Astrocyte (in vitro differentiated cells and primary cell): Measurements from ENCODE around the gene TNFRSF21. TPM values are rescaled to one million over a fixed set of nuclear protein-coding genes. Genes with fewer than 3 reads are reported as not detected.

ENCODE experiments used
- DNase-seq: peaks from one replicate; pipeline ENCODE4 v3.0.0-alpha.2; 2010; ENCODE audit warnings: low read depth
- FAIRE-seq: peaks from 2 replicates; lab custom pipeline; 2011; peaks lifted over from hg19 to GRCh38; lab: Jason Lieb, UNC
- H2AFZ ChIP-seq: 2 replicates; pipeline ENCODE4 v1.6.0; 2012; ENCODE audit warnings: low read depth, low read length, inconsistent platforms
- H3K27ac ChIP-seq: 2 replicates; pipeline ENCODE4 v1.5.1; 2011; ENCODE audit warnings: low read depth, low read length, inconsistent platforms
- H3K27me3 ChIP-seq: 2 replicates; pipeline ENCODE4 v1.6.0; 2011; ENCODE audit warnings: low read length, inconsistent platforms; ENCODE audit not compliant: insufficient read depth
- H3K36me3 ChIP-seq: 2 replicates; pipeline ENCODE4 v1.5.1; 2011; ENCODE audit warnings: low read length, inconsistent platforms; ENCODE audit not compliant: insufficient read depth
- H3K4me1 ChIP-seq: 2 replicates; pipeline ENCODE4 v1.5.1; 2011; ENCODE audit warnings: low read length, inconsistent platforms; ENCODE audit not compliant: insufficient read depth
- H3K4me2 ChIP-seq: 2 replicates; pipeline ENCODE4 v1.6.0; 2012; ENCODE audit warnings: low read length, inconsistent platforms
- H3K4me3 ChIP-seq: 2 replicates; pipeline ENCODE4 v1.5.1; 2011; ENCODE audit warnings: low read depth, mild to moderate bottlenecking, low read length, inconsistent platforms; ENCODE audit not compliant: insufficient read depth
- H3K79me2 ChIP-seq: 2 replicates; pipeline ENCODE4 v1.6.0; 2012; ENCODE audit warnings: mild to moderate bottlenecking, low read length, inconsistent platforms; ENCODE audit not compliant: insufficient read depth
- H3K9ac ChIP-seq: 2 replicates; pipeline ENCODE4 v1.6.0; 2012; ENCODE audit warnings: mild to moderate bottlenecking, low read length, inconsistent platforms
- H3K9me3 ChIP-seq: 2 replicates; pipeline ENCODE4 v1.5.1; 2012; ENCODE audit warnings: low read depth, mild to moderate bottlenecking, low read length, inconsistent platforms; ENCODE audit not compliant: insufficient read depth
- H4K20me1 ChIP-seq: 2 replicates; pipeline ENCODE4 v1.6.0; 2012; ENCODE audit warnings: low read length, inconsistent platforms; ENCODE audit not compliant: insufficient read depth
- H3K27ac Mint-ChIP-seq: one replicate; pipeline ENCODE4 v1.8.0; 2021; ENCODE audit warnings: mild to moderate bottlenecking, mixed read lengths; ENCODE audit not compliant: unreplicated experiment
- H3K27me3 Mint-ChIP-seq: one replicate; pipeline ENCODE4 v1.8.0; 2021; ENCODE audit warnings: low read depth, mixed read lengths; ENCODE audit not compliant: unreplicated experiment
- H3K36me3 Mint-ChIP-seq: one replicate; pipeline ENCODE4 v1.8.0; 2021; ENCODE audit warnings: low read depth, mixed read lengths; ENCODE audit not compliant: unreplicated experiment
- H3K4me1 Mint-ChIP-seq: one replicate; pipeline ENCODE4 v1.8.0; 2021; ENCODE audit warnings: low read depth, mixed read lengths; ENCODE audit not compliant: unreplicated experiment
- H3K4me3 Mint-ChIP-seq: one replicate; pipeline ENCODE4 v1.8.0; 2021; ENCODE audit warnings: mild to moderate bottlenecking, moderate library complexity, mixed read lengths; ENCODE audit not compliant: unreplicated experiment
- H3K9me3 Mint-ChIP-seq: one replicate; pipeline ENCODE4 v1.8.0; 2021; ENCODE audit warnings: mild to moderate bottlenecking, mixed read lengths; ENCODE audit not compliant: unreplicated experiment
- EZH2 ChIP-seq: IDR thresholded peaks from 2 replicates; pipeline ENCODE4 v1.6.1; 2012; ENCODE audit warnings: mild to moderate bottlenecking, low read length, inconsistent platforms; ENCODE audit not compliant: insufficient read depth
- total RNA-seq: library from RNA; stranded (reverse); gene quantifications from 2 replicates; pipeline ENCODE4 v1.2.1, GENCODE V29; 2021
- TF ChIP-seq, protein P1 (sequence below): IDR thresholded peaks from 2 replicates; pipeline ENCODE4 v1.5.1; 2011; ENCODE audit warnings: low read depth, mild to moderate bottlenecking, inconsistent platforms, low read length, moderate library complexity; ENCODE audit not compliant: insufficient read depth

Gene TNFRSF21
- total RNA-seq, 1 donor from 2014 or later, result 244 TPM

DNA sequence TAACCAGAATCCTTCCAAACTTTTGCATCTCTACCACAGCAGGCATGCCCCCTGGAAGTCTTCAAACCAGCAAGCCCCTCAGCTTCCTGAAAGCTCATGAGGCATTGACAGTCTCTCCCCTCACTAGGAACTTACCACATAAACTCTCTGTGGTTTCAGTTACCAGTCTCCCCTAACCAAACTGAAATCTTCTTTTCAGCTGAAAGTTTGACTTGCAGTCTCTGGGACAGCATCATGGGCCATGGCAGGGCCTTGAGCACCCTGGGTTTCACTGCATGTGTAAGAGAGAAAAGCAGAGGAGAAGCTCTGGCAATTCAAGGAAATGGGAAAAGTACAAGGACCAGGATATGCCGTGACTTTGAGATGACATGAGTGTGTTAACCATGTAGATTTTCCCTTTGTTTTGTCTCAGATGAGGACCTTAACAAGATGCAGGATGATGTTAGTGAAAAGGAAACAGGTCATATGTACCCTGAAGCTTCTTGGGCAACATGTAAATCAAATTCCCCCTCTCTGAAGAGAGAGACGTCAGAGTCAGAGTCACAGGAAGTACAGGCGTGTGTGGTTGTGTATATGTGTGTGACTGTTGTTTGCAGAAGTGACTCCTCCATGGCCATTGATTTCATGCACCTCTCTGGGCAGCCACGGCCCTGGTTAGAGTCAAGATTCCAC is 106.3 kb downstream of the TNFRSF21 start:
- no peak overlapping the region for H3K27ac ChIP-seq
- no peaks in the 10 kb centered on the region for H3K9me3 ChIP-seq
- Mint-ChIP-seq H3K4me3 (no peak overlapping the region), H3K9me3 (no peaks in the 10 kb centered on the region), H3K4me1 (peaks cover 16% of the 10 kb centered on the region), H3K27me3 (peaks cover 5% of the 10 kb centered on the region), H3K27ac (no peak overlapping the region), H3K36me3 (no peaks in the 10 kb centered on the region)
- DNase-seq (no peak), FAIRE-seq (no peak)
- no peak overlapping the region for H3K4me3 ChIP-seq
- H2AFZ ChIP-seq, result no peak overlapping the region
- no peaks in the 10 kb centered on the region for H4K20me1 ChIP-seq
- H3K27me3 ChIP-seq, result no peaks in the 10 kb centered on the region
- no peaks in the 10 kb centered on the region for H3K36me3 ChIP-seq
- H3K79me2 ChIP-seq, result no peaks in the 10 kb centered on the region
- TF ChIP-seq, protein P1, sequence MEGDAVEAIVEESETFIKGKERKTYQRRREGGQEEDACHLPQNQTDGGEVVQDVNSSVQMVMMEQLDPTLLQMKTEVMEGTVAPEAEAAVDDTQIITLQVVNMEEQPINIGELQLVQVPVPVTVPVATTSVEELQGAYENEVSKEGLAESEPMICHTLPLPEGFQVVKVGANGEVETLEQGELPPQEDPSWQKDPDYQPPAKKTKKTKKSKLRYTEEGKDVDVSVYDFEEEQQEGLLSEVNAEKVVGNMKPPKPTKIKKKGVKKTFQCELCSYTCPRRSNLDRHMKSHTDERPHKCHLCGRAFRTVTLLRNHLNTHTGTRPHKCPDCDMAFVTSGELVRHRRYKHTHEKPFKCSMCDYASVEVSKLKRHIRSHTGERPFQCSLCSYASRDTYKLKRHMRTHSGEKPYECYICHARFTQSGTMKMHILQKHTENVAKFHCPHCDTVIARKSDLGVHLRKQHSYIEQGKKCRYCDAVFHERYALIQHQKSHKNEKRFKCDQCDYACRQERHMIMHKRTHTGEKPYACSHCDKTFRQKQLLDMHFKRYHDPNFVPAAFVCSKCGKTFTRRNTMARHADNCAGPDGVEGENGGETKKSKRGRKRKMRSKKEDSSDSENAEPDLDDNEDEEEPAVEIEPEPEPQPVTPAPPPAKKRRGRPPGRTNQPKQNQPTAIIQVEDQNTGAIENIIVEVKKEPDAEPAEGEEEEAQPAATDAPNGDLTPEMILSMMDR, result no peak
- TF ChIP-seq EZH2, result no peak
- no peaks in the 10 kb centered on the region for H3K4me1 ChIP-seq
- H3K9ac ChIP-seq, result no peak overlapping the region
- H3K4me2 ChIP-seq, result no peak overlapping the region

DNA sequence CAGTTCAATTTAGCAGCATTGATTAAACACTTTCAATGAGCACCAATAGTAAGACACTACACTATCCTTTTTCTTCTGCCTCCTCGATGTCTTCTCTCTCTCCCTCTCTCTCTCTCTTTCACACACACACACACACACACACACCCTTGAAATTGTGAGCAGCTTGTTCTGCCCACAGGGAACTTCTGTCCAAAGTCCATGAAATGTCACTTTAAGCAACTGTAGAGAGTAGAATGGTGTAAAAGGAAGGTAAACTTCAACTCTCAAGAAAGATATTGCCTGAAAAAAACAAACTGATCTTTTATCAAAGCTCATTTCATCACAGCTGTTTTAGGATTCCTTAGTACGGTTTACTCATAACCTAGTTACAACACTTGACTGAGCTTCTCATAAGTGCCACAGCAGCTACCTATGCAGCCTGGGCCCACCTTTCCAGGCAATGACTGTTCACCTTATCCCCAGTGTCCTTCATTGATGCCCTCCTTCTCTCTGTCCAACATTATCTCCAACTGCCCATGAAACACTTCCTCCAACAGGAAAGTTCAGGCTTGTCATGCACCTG is 107.0 kb downstream of the TNFRSF21 start:
- FAIRE-seq (no peak), DNase-seq (no peak)
- Mint-ChIP-seq H3K36me3 (no peaks in the 10 kb centered on the region), H3K27ac (no peak overlapping the region), H3K4me3 (no peak overlapping the region), H3K4me1 (peaks cover 22% of the 10 kb centered on the region), H3K27me3 (peaks cover 5% of the 10 kb centered on the region), H3K9me3 (no peaks in the 10 kb centered on the region)
- no peaks in the 10 kb centered on the region for H4K20me1 ChIP-seq
- no peaks in the 10 kb centered on the region for H3K79me2 ChIP-seq
- no peak overlapping the region for H3K4me2 ChIP-seq
- no peak overlapping the region for H2AFZ ChIP-seq
- H3K27ac ChIP-seq, result no peak overlapping the region
- H3K4me3 ChIP-seq, result no peak overlapping the region
- TF ChIP-seq, protein P1, result no peak
- TF ChIP-seq EZH2, result no peak
- no peaks in the 10 kb centered on the region for H3K27me3 ChIP-seq
- no peak overlapping the region for H3K9ac ChIP-seq
- no peaks in the 10 kb centered on the region for H3K4me1 ChIP-seq
- no peaks in the 10 kb centered on the region for H3K36me3 ChIP-seq
- H3K9me3 ChIP-seq, result no peaks in the 10 kb centered on the region
